ENCODE data around the gene ADD3. TPM values are rescaled to one million over a fixed set of nuclear protein-coding genes. Genes with fewer than 3 reads are reported as not detected.

The ADD3 gene
- total RNA-seq, 2 donors from 2014 or later, result 158 to 377 TPM

DNA sequence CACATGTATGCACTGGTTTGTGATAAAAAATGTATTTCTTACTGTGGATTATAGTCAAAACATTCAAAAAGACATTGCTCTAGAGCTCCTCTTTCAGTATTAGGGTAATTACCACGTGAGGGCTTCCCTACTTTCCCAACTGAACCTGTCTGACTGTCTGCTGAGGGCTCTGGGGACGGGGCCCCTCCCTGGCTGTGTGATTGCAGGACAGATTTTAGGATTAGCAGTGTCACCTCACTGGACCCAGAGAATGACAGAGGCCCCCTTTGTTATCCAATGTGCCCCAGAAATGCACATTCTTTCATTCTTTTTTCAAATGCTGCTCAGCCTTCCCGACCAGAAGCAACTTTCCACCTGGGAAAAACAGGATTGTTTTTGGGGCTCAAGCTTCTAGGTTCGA, 156.1 kb downstream of the ADD3 start:
- no peaks in the 10 kb centered on the region for H3K36me3 ChIP-seq
- no peak overlapping the region for H3K27ac ChIP-seq
- no peak overlapping the region for H3K4me3 ChIP-seq
- TF ChIP-seq, protein P1, sequence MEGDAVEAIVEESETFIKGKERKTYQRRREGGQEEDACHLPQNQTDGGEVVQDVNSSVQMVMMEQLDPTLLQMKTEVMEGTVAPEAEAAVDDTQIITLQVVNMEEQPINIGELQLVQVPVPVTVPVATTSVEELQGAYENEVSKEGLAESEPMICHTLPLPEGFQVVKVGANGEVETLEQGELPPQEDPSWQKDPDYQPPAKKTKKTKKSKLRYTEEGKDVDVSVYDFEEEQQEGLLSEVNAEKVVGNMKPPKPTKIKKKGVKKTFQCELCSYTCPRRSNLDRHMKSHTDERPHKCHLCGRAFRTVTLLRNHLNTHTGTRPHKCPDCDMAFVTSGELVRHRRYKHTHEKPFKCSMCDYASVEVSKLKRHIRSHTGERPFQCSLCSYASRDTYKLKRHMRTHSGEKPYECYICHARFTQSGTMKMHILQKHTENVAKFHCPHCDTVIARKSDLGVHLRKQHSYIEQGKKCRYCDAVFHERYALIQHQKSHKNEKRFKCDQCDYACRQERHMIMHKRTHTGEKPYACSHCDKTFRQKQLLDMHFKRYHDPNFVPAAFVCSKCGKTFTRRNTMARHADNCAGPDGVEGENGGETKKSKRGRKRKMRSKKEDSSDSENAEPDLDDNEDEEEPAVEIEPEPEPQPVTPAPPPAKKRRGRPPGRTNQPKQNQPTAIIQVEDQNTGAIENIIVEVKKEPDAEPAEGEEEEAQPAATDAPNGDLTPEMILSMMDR (IDR thresholded peaks at IDR 0.05), result no peak
- H3K9me3 ChIP-seq, result no peaks in the 10 kb centered on the region
- DNase-seq (ENCODE audit: low spot score), result peak; percentile 16
- H3K27me3 ChIP-seq, result peaks cover 0 to 7% of the 10 kb centered on the region in 2 donors
- peaks cover 0 to 11% of the 10 kb centered on the region in 2 donors for H3K4me1 ChIP-seq

DNA sequence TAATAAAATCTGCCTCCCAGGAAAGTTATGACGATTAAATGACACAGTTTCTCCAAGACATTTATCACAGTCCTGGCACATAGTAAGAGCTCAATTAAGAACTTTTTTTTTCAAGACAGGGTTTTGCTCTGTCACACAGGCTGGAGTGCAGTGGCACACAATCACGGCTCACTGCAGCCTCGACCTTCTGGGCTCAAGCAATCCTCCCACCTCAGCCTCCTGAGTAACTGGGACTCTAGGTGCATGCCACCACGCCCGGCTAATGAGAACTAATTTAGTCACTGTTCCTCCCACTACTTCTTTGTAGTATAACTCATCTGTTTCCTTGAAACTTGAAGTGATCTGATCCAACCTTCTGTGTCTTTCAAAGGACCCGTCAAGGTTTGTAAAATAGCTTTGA, 157.5 kb downstream of the ADD3 start:
- Histone ChIP-seq H3K27ac (no peak overlapping the region), H3K27me3 (peaks cover 0 to 7% of the 10 kb centered on the region in 2 donors), H3K4me3 (no peak overlapping the region), H3K9me3 (no peaks in the 10 kb centered on the region), H3K36me3 (no peaks in the 10 kb centered on the region), H3K4me1 (peaks cover 0 to 25% of the 10 kb centered on the region in 2 donors)
- TF ChIP-seq, protein P1 (IDR thresholded peaks at IDR 0.05), result no peak
- no peak for DNase-seq (ENCODE audit: low spot score)

DNA sequence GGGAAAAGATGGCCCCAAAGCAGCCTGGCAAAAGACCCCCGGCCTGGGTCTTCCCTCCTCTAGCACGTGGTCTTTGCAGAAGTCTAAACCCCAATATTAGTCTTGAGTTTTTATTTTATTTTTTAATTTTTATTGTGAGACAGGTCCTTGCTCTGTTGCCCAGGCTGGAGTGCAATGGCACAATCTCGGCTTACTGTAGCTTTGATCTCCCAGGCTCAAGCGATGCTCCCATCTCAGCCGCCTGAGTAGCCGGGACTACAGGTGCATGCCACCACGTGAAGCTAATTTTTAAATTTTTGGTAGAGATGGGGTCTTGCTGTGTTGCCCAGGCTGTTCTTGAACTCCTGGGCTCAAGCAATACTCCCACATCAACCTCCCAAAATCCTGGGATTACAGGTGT, 159.4 kb downstream of the ADD3 start:
- Histone ChIP-seq H3K27ac (no peak overlapping the region), H3K36me3 (no peaks in the 10 kb centered on the region), H3K27me3 (peaks cover 0 to 7% of the 10 kb centered on the region in 2 donors), H3K9me3 (no peaks in the 10 kb centered on the region), H3K4me3 (no peak overlapping the region), H3K4me1 (peaks cover 0 to 32% of the 10 kb centered on the region in 2 donors)
- no peak for DNase-seq (ENCODE audit: low spot score)
- TF ChIP-seq, protein P1 (IDR thresholded peaks at IDR 0.05), result no peak

DNA sequence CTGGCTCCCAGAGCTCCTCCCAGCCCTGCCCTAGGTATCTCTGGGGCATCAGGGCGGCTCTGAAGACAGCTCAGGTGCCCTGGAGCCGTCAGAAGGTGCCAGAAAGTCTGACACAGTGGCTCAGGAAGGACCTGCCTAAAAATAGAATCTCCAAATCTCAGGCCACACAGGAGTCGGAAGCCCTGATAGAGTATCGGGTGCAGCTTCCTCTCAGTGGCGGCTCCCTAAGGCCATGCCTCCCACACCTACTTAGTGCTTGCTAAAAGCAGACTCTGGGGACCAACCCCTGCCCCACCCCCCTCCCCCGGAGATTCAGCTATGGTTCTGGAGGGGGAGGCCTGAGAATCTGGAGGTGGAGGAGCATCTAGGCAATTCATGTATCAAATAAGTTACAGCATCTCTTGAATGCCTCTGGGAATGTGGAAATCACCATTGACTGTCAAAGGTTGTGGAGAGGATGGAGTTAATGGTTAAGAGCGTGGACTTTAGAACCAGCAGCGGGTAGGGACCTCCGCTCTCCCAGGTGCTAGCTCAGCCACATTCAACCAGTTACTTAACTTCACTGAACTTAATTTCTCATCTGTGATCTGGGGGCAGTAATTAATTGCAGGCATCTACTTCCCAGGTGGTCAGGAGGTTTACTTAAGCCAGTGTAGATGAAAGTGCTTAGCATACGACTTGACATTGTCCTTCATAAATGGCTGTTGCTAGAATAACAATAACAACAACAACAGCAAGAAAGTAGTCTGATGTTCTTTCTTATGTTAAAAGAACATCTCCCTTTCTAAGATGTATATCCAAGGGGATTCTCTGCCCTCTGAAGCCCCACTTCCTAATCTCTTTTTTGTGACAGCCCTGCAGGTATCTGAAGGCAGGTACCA, 161.1 kb downstream of the ADD3 start:
- H3K36me3 ChIP-seq, result no peaks in the 10 kb centered on the region
- no peaks in the 10 kb centered on the region for H3K9me3 ChIP-seq
- TF ChIP-seq, protein P1 (IDR thresholded peaks at IDR 0.05), result no peak
- H3K4me3 ChIP-seq, result peak overlapping the region in 1 of 2 donors; percentile 15
- H3K27ac ChIP-seq, result no peak overlapping the region
- H3K27me3 ChIP-seq, result peaks cover 0 to 7% of the 10 kb centered on the region in 2 donors
- H3K4me1 ChIP-seq, result peaks cover 0 to 32% of the 10 kb centered on the region in 2 donors
- DNase-seq (ENCODE audit: low spot score), result peak; percentile 57

DNA sequence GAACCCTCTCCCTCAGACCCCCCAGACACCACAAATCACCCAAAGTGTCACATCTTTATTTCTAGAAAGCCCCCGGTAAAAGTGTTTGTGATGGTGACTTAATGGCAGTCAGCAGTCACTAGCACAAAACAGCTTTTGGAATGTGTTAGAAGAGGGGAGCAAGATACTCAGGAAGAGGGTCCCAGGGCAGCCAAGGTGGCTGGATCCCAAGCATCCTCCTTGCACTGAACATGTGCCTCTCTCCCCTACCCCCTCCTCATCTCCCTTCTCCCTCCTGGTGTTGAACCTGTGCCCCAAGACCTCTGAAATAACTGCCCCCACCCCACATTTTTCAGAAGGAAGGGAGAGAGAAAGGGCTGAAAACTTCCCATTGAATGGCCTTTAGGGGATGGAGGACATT, 161.8 kb downstream of the ADD3 start:
- Histone ChIP-seq H3K4me1 (peaks cover 0 to 32% of the 10 kb centered on the region in 2 donors), H3K27ac (no peak overlapping the region), H3K4me3 (no peak overlapping the region), H3K9me3 (no peaks in the 10 kb centered on the region), H3K27me3 (peaks cover 0 to 7% of the 10 kb centered on the region in 2 donors), H3K36me3 (no peaks in the 10 kb centered on the region)
- TF ChIP-seq, protein P1 (IDR thresholded peaks at IDR 0.05), result no peak
- peak; percentile 18 for DNase-seq (ENCODE audit: low spot score)

Measured in right atrium auricular region (tissue), 2 donors.